ENCODE data around the gene CERS1.

CERS1 gene

DNA sequence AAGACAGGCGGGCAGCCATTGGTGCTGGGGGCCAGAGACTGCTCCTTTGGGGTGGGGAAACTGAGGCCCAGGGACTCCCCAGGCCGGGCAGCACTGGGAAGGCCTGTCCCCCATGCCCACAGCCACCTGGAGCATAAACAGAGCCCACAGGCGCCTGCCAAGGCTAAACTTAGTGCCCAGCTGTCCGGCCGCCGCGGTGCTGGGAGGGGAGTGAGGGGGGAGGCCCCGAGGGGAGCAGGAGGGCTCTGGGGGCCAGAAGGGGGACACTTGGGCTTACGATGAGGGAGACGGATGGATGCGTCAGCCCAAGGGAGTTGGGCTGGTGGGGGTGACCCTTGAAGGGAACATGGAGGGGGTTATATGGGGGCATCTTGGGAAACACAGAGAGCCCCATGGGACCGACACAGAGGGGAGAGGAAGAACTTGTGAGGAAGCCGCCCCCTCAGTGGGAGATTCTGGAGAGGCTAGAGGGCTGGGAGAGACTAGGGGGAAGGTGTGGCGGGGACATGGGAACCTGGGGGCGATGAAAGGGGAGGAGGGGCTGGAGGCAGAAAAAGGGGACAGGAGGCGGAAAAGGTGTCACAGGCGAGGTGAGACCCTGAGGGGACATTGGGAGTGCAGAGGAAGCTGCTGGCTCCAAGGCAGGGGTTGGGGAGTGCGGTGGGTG, 2.2 kb downstream of the CERS1 start:
- no peak for TF ChIP-seq CTCF (IDR thresholded peaks at IDR 0.05; ENCODE audit: borderline replicate concordance, control extremely low read depth, extremely low read depth, insufficient read depth, missing control alignments)
- DNase-seq (ENCODE audit: low spot score) = no peak
- in situ Hi-C loops (cut with MboI; ENCODE audit: low sequenced_read_pairs, unreplicated experiment) = no loop called here

DNA sequence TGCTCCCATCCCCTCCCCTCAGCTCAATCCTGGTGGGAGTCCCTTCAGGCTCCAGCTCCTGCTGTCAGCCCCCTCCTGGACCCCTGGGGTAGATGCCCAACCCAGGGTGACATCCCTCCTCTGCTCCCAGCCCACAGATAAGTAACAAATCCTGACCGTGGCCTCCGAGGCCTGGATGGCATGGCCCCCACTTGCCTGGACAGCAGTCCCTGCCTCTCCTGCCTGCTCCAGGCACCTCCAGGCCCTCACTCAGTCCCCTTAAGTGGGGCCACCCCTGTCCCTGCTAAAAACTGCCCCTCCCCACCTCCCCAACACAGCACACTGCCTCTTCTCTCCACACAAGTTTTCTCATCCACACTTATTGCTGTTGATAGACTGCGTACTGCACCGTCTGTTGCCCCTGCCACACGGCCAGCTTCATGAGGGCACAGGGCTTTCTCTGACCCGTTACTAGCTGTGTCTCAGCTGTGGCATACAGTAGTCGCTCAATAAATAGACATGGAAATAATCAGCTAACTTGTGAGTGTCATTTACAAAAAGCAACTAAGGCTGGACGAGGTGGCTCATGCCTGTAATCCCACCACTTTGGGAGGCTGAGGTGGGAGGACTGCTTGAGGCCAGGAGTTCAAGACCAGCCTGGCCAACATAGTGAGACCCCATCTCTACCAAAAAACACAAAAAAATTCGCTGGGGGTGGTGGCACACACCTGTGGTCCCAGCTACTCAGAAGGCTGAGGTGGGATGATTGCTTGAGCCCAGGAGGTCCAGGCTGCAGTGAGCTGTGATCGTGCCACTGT, 5.8 kb downstream of the CERS1 start:
- no peak for DNase-seq (ENCODE audit: low spot score)
- TF ChIP-seq CTCF (IDR thresholded peaks at IDR 0.05; ENCODE audit: borderline replicate concordance, control extremely low read depth, extremely low read depth, insufficient read depth, missing control alignments) = no peak
- in situ Hi-C loops (cut with MboI; ENCODE audit: low sequenced_read_pairs, unreplicated experiment) = no loop called here

- TF ChIP-seq CTCF (IDR thresholded peaks at IDR 0.05; ENCODE audit: borderline replicate concordance, control extremely low read depth, extremely low read depth, insufficient read depth, missing control alignments) = no peak
- in situ Hi-C loops (cut with MboI; ENCODE audit: low sequenced_read_pairs, unreplicated experiment) = no loop called here
- no peak for DNase-seq (ENCODE audit: low spot score)
Observed at GRCh38 chr19:18886972-18887371, 9.0 kb downstream of the CERS1 start.

- no peak for TF ChIP-seq CTCF (IDR thresholded peaks at IDR 0.05; ENCODE audit: borderline replicate concordance, control extremely low read depth, extremely low read depth, insufficient read depth, missing control alignments)
- no peak for DNase-seq (ENCODE audit: low spot score)
- in situ Hi-C loops (cut with MboI; ENCODE audit: low sequenced_read_pairs, unreplicated experiment) = no loop called here
Observed at GRCh38 chr19:18883526-18884304, 12.2 kb downstream of the CERS1 start.

GRCh38 chr19:18881491-18881890, 14.5 kb downstream of the CERS1 start:
- in situ Hi-C loops (cut with MboI; ENCODE audit: low sequenced_read_pairs, unreplicated experiment) = no loop called here

More at GRCh38 chr19:18881491-18881890, 14.5 kb downstream of the CERS1 start:
- DNase-seq (ENCODE audit: low spot score) = no peak
- no peak for TF ChIP-seq CTCF (IDR thresholded peaks at IDR 0.05; ENCODE audit: borderline replicate concordance, control extremely low read depth, extremely low read depth, insufficient read depth, missing control alignments)
